T-helper 2 cell (primary cell): Measurements from ENCODE around the gene COX4I2.

Experiments used
- DNase-seq, 5 experiments: peaks; one replicate each; pipeline versions ENCODE4 v3.0.0 to v3.0.0-alpha.2; 2012 to 2022

COX4I2 gene

DNA sequence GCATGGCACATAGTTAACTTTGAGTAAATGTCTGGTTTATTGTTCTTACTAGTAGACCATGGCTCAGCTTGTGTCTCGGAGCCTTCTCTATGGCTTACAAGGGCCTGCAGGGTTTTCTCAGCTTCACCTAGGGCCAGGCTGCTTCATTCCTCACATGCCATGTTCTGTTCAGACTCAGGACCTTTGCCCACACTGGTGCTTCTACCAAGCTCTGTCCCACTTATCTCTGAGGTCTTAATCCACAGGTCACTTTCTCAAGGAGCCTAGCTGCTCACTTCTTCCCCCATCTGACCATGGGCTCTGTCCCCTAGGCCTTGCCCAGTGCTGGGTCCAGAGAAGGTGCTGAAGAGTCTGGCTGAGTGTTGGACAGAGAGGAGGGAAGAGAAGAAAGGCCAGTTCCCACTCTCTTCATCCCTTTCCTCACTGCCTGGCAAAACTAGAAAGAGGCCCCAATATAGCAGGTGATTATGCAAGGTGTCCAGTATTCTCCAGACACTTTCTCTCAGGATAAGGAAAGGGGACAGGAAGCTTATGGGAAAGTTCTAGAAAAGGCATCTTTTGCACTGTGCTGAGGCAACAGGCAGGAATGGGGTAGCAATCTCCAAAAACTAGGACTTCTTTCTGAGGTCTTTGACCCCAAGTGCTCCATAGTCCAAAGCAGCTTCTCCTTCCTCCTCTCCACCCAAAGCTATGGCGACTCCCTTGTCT is 40.0 kb downstream of the COX4I2 start:
- DNase-seq = no peak

DNA sequence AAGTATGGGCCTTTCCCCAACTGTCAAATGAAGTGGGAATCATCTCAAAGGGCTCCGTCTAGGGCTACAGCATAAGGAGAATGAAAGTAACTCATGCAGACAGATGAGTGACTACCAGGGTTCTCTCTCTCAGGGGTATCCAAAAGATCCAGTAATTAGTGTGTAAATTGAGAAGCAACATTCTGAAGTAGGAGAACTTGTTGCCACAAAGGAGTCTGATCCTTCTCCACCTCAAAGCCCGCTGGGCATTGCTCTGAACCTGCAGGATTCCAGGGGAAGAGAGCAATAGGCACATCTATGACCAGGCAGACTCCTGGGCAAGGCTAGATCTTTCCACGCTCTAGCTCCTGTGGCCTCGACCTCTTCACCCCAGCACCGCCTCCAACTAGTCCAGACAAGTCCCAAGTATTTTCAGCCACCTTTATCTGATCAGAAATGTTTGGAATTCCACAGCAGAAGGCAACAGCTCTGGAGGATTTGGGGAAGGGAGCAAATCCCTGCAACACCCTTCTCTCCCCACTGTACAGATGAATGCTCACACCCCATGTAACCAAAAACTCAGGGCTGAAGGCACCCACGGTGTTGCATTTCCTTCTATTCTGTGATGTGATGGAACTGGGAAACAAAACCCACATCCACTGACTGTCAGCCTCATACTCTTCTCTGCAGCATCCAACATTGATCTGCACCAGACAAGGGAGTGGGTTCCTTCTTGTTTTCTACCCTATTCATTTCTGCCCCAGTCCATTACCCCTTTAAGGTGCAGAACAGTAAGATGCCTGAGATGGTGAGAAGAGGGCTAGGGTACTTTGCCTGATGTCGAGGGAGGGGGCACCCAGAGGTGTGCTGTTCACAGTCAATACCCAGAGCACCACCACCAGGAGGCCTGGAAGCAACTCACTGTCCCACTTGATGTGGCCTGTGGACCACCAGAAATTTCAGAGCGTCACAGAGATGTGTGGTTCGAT is 41.0 kb downstream of the COX4I2 start:
- peak in 1 of 5 experiments; percentile 36 for DNase-seq

DNA sequence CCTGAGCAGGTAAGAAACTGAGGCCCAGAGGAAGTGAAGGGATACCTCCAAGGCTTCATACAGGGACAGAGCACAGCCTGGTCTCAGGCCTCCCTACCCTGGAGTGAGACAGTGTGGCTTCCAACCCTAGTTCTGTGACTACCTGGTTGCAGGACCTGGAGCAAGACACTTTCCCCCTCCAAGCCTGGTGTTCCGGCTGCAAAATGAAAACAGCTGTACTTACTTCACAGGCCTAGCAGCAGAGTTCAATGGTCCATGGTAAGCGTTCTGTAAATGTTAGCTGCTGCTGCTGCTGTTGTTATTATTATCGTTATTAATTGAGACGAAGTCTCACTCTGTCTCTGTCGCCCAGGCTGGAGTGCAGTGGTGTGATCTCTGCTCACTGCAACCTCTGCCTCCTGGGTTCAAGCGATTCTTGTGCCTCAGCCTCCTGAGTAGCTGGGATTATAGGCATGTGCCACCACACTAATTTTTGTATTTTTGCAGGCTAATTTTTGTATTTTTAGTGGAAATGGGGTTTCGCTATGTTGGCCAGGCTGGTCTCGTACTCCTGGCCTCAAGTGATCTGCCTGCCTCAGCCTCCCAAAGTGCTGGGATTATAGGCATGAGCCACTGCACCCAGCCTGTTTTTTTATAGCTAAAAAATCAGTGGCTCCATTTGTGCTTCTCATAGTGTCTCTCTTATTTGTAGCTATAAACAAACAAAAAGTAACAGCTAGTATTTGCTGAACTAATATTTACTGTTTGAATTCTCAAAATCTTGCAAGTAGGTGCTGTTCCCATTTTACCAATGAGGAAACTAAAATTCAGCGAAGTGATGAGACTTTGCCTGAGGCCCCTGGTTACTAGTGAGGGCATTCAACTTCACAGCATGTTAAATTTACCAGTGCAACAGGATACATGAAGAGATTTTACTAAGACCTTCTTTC is 41.9 kb downstream of the COX4I2 start:
- no peak for DNase-seq

DNA sequence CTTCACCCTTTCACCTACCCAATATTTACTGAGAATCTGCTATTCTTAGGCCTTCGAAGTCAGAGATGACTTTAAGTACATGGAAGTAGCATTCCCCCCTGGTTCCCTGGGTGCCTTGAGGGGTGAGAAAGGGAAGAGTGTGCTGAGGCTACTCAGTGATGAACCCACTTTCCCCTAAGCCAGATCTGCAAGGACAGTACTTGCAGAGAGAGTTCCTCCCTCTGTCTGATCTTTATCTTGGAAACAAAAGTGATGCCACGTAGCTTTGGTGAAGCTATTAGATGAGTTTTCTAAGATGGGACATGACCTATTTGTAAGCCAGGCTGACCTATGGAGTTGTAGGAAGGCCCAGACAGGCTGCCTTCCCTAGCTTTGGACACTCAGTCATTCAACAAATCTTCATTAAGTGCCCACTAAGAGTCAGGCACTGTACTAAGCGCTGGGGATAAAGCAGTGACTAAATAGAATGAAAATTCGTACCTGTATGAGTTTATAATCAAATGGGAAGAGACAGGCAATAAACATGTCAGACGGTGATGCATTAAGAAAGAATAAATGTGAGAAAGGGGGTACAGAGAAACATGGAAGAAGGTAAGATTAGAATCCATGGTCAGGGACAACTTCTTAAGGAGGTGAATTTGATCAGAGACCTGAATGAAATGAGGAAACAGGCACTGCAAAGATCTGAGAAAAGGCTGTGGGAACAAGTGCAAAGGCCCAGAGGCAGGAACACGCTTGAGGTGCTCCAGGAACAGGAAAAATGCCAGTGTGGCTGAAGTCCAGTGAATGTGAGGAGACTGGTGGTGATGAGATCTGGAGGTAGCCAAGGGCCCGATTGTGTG is 42.8 kb downstream of the COX4I2 start:
- peak in 1 of 5 experiments; percentile 66 for DNase-seq

DNA sequence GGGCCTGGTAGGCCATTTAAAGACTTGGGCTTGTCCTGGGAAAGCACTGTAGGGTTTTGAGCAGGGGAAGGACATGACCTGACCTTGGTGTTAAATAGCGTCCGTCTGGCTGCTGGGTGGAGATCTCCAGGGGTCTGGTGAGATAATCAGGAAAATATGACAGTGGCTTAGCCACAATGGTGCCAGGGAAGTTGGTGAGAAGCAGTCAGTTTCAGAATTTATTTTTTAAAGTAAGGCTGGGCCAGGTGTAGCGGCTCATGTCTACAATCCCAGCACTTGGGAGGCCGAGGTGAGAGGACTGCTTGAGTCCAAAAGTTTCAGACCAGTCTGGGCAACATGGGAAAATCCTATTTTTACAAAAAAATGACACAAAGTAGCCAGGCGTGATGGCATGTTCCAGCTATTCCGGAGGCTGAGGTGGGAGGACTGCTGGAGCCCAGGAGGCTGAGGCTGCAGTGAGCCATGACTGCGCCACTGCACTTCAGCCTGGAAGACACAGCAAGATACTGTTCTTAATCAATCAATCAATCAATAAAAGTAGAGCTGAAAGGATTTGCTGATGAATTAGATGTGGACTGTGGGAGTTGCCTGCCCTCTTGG is 43.5 kb downstream of the COX4I2 start:
- DNase-seq = no peak

DNA sequence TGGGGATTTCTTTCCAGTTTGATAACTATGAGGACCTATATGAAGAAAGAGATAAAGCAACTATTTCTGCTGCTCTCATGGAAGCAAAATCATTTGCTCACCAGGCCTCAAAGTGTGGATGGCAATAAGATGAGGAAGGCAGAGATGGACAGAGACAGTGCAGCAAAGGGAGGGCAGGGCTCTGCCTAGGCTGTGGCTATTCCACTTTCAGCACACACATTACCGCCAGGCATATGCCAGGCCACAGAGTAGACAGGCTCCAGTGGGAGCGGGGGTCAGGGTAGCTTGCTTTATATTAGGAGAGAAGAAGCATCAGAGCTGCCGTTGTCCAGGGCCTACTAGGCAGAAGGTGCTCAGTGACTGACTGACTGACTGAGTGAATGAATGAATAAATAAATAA is 44.1 kb downstream of the COX4I2 start:
- no peak for DNase-seq

DNA sequence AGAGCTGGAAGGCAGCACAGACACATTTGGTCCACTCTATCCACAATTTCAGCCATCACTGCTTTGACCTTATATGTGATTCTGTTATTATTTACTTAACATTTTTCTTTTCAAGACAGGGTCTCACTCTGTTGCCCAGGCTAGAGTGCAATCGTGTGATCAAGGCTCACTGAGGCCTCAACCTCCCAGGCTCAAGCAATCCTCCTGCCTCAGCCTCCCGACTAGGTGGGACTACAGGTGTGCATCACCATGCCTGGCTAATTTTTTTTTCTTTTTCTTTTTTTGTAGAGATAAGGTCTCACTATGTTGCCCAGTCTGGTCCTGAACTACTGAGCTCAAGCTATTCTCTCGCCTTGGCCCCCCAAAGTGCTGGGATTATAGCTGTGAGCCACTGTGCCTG is 44.6 kb downstream of the COX4I2 start:
- no peak for DNase-seq

DNA sequence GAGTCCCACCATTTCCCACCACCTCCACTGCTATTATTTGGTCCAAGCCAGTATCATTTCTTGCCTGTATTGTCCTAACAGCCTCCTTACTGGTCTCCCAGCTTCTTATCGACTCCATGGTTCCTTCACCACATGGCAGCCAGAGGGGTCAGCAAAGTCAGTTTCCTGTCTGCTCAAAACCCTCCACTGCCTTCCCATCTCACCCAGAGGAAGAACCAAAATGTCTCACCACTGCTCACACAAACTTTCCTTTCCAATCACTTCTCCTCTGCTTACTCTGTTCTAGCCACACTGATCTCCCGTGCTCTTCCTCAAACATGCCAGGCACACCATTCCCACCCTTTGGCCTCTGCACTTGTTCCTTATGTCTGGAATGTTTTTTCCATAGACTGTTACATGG is 45.2 kb downstream of the COX4I2 start:
- DNase-seq = no peak

DNA sequence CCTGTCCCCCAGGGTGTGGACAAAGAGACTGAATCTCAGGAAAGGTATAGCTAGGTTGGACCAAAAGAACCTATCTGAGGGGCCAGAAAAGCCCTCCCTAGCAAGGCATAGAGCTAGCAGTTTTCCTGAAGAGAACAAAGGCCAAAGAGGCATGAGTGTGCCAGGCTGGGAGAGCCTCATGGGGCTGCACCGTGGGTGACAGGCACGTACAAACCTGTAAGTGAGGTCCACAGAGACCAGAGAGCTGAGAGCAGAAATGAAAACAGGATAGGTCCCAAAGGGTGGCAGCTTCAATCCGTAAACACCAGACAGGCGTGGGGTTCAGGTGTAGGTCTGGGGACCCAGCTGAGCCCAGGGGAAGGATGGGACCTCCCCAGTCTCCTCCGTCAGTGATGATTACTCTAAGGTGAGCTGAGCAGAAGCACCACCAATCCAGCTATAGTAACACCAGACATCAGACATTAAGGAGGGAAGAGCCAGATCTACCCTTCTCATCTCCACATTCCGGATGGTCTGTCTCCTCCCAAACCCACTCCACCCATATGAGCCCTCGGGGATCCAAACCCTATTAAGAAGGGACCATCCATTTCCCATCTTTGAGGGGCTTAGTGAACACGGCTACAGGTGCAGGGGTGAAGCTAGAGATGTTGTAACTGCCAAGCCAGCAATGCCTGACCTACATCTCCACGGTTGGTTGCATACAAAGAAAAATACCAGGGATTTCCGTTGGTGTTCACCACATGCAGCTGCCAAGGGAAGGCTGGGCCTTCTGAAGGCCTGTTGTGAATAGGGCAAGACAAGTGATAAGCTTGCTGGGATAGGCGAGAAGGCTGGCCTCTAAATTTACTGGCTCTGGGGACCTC is 46.7 kb downstream of the COX4I2 start:
- peak in 2 of 5 experiments; percentile 47 to 71 for DNase-seq

DNA sequence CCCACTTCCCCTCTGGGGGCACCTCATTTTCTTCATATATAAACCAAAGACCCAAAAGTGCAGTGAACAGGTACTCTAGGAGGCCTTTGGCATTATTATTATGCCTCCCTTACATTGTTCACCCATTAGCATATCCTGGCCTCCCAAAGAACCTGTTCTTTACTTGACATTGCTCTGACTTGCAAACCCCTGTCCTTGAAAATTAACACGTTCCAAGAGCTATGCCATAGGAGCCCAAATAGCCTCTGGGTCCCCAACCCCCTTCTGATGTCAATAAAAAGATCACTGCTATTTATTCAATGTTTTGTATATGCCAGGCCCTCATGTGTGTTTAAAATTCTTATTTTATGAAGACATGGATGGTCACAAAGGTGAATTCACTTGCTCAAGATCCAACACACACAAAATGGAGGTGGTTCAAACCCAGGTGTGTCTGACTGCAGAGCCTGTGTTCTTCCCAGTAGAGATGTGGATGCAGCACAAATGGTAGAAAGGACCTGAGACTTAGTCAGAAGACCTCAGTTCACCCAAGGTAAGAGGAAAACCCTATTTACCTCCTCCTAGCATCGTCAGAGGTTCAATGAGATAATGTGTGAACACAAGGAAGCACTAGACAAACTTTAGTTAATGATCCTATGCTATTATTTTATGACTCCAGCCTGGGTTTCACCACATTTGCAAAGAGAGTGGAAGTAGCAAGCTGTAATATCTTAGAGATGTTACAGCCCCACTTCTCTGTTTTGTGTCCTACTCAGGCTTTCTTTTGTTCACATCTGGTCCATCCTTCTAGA is 48.3 kb downstream of the COX4I2 start:
- no peak for DNase-seq

DNA sequence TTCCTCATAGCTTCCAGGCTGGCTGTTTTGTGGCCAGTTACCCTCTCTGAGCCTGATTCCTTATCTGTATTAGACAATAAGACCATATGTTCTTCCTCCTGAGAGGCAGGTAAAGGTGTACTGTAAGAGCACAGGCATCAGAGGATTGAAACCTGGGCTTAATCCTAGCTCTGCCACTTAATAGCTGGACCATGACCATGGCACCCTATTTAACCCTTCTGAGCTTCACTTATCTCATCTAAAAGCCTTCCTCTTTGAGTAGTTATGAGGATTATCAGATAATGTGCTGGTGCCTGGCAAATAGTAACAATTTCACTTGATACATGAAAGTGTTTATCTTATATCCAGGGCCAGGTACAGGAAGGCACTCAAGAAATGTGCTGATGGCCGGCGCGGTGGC is 50.1 kb downstream of the COX4I2 start:
- no peak for DNase-seq

DNA sequence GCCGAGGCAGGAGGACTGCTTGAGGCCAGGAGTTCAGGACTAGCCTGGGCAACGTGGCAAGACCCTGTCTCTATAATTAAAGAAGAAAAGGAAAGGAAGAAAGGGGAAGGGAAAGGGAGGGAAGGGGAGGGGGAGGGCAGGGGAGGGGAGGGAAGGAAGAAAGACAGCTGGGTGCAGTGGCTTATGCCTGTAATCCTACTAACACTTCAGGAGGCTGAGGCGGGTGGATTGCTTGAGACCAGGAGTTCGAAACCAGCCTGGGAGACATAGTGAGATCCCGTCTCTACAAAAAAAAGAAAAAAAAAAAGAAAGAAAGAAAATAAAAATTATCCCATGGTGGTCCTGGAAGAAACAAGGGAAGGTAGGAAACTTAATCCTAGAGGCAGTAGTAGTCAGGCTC is 51.4 kb downstream of the COX4I2 start:
- DNase-seq = no peak

DNA sequence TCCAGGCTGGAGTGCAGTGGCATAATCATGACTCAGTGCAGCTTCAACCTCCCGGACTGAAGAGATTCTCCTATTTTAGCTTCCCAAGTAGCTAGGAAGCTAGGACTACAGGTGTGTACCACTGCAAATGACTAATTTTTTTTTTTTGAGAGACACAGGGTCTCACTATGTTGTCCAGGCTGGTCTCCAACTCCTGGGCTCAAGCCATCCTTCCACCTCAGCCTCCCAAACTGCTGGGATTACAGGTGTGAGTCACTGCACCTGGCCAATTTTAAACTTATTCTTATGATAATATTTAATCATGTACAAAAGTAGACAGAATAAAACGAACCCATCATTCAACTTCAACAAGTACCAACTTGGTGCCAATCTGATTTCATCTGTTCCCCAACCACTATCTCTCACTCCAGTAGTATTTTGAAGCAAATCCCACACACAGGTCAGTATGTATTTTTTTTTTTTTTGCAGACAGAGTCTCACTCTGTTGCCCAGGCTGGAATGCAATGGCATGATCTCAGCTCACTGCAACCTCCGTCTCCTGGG is 52.5 kb downstream of the COX4I2 start:
- DNase-seq = no peak

DNA sequence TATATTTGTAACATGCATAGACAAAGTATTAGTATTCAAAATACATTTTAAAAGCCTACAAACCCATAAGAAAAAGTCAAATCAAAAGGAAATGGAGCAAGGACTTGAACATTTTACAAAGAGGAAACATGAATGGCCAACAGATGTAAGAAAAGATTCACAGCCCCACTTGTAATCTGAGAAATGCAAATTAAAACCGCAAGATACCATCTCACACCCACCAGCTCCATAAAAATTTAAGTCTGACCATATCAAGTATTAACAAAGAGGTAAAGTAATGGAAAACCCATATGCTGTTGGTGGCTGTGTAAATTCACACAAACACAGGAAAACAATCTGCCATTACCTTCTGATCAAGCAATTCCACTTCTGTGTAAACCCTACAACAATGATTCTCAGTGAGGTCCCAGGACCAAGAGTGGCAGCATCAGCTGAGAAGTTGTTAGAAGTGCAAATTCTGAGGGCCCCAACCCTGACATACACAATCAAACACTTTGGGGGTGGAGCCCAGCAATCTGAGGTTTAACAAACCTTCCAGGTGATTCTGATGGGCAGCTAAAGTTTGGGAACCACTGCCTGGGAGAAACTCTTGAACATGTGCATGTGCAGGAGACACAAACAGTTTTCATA is 54.0 kb downstream of the COX4I2 start:
- no peak for DNase-seq

DNA sequence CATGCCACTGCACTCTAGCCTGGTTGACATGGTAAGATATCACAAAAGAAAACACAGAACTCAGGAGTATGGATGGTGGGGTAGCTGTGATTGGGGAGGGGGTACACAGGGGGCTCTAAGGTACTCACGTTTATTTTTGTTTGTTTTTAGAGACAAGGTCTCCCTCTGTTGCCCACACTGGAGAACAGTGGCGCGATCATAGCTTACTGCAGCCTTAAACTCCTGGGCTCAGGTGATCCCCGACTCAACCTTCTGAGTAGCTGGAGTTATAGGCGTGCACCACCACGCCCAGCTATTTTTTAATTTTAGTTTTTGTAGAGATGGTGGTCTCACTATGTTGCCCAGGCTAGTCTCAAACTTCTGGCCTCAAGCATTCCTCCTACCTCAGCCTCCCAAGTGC is 55.7 kb downstream of the COX4I2 start:
- DNase-seq = no peak

DNA sequence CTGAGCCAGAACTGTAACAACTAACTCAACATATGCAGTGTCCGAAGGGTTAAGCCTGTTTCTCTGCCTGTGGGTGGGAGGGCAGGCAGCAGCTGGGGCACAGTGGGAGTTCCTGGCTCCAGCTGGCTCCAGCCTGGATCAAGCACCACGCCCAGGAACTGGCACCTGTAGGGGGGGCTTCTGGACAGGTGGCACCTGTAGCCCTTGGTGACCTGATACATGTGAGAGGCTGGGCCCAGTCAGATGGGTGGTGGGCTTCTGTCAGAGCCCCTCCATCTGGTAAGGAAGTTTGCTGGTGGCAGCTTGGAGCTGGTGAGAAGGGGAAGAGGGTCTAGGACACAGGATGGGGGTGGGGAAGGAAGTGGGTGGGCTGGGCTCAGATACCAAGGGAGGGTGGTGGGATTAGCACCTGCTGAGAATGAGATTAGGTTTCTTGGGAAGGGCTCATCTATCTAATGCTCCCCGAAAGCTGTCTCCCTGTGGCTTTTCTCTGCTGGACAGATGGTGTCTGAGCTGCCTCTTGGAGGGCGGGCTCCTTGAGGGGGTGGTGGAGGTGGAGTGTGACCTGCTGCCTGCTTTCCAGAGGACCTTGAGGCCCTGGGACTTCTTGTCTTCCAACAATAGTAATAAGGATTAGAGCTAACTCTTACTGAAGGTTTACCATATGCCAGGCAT is 56.4 kb downstream of the COX4I2 start:
- DNase-seq = no peak
